HCT116 (cell line): Measurements from ENCODE around the gene EPS15. TPM values are rescaled to one million over a fixed set of nuclear protein-coding genes. Genes with fewer than 3 reads are reported as not detected.

Experiments
- ATAC-seq: fragments of 200-7000 bp; cut with Tn5 transposase; 2 replicates; pipeline ENCODE4 v1.9.1; 2020; ENCODE audit warnings: mild to moderate bottlenecking, moderate library complexity
- Bru-seq: library from RNA; stranded (reverse); fragments of 400-500 nt; gene quantifications from one replicate; lab custom pipeline; 2021; lab: Mats Ljungman, UMichigan
- BruChase-seq, 2 experiments: library from RNA; stranded (reverse); fragments of 400-500 nt; gene quantifications; one replicate each; lab custom pipeline; 2021; lab: Mats Ljungman, UMichigan
- BruUV-seq: library from RNA; stranded (reverse); fragments of 400-500 nt; replicated peaks from 2 replicates; lab custom pipeline; 2021; lab: Mats Ljungman, UMichigan
- CTCF ChIA-PET: fragments of 300-600 bp; sonication (Branson Sonifier 250); formaldehyde crosslinking; loops from one replicate; lab custom pipeline; 2021; ENCODE audit warnings: antibody characterized with exemption; lab: Charles Lee
- POLR2A ChIA-PET: fragments of 300-600, 350-600 bp; sonication (Branson Sonifier 250); formaldehyde crosslinking; loops from one replicate; lab custom pipeline; 2021; ENCODE audit warnings: antibody characterized with exemption; lab: Charles Lee
- RAD21 ChIA-PET, 2 experiments: fragments of 300-600 bp; sonication (Branson Sonifier 250); formaldehyde crosslinking; loops; one replicate each; lab custom pipeline; 2023; ENCODE audit warnings: low total read pairs in 2 of 2; ENCODE audit not compliant: uncharacterized antibody in 2 of 2, unreplicated experiment in 2 of 2, low non-redundant PET in 1 of 2; lab: Charles Lee
- DNase-seq: peaks from one replicate; pipeline ENCODE4 v3.0.0-alpha.2; 2010; ENCODE audit warnings: low read depth, low spot score
- H2AFZ ChIP-seq: fragments of 200-600 bp; shearing (Covaris generic), sonication (generic); 2 replicates; pipeline ENCODE4 v1.6.1; 2017; ENCODE audit warnings: low read depth, mixed run types, mixed read lengths, antibody characterized with exemption, low read length; ENCODE audit not compliant: poor library complexity, severe bottlenecking
- H3K27ac ChIP-seq: 2 replicates; pipeline ENCODE4 v1.5.1; 2012; ENCODE audit warnings: low read depth, low read length
- H3K27me3 ChIP-seq: fragments of 200-600 bp; sonication (generic); 2 replicates; pipeline ENCODE4 v1.6.1; 2016; ENCODE audit warnings: mixed run types, low read length, mixed read lengths; ENCODE audit not compliant: insufficient read depth
- H3K36me3 ChIP-seq, 2 experiments: fragments of 200-500 bp in 1 of 2; fragments of 200-600 bp in 1 of 2; sonication (Bioruptor generic) in 1 of 2; sonication (generic) in 1 of 2; 2 replicates each; pipeline versions ENCODE4 v1.5.1 to v1.6.1; 2014 to 2016; ENCODE audit warnings: low read length in 2 of 2, inconsistent platforms in 1 of 2, mixed read lengths in 1 of 2, mixed run types in 1 of 2; ENCODE audit not compliant: insufficient read depth in 2 of 2, control insufficient read depth in 1 of 2
- H3K4me1 ChIP-seq, 2 experiments: fragments of 200-600 bp in 1 of 2; sonication (generic) in 1 of 2; 2 replicates each; pipeline versions ENCODE4 v1.5.1 to v1.6.1; 2012 to 2017; ENCODE audit warnings: low read length in 2 of 2, inconsistent platforms in 1 of 2, mild to moderate bottlenecking in 1 of 2, mixed read lengths in 1 of 2, mixed run types in 1 of 2, moderate library complexity in 1 of 2; ENCODE audit not compliant: insufficient read depth in 2 of 2, control insufficient read depth in 1 of 2
- H3K4me2 ChIP-seq: fragments of 200-600 bp; sonication (generic); 2 replicates; pipeline ENCODE4 v1.6.1; 2017; ENCODE audit warnings: mixed run types, low read length, mixed read lengths
- H3K4me3 ChIP-seq, 2 experiments: fragments of 200-600 bp in 1 of 2; sonication (generic) in 1 of 2; replicated peaks in 1 of 2; 2 replicates each; pipeline ENCODE4 v1.5.1; 2011 to 2016; ENCODE audit warnings: low read length in 2 of 2, control low read depth in 1 of 2, low read depth in 1 of 2, mild to moderate bottlenecking in 1 of 2, mixed read lengths in 1 of 2, mixed run types in 1 of 2
- H3K79me2 ChIP-seq: fragments of 200-600 bp; sonication (generic); 2 replicates; pipeline ENCODE4 v1.6.1; 2017; ENCODE audit warnings: mild to moderate bottlenecking, mixed run types, low read length, moderate library complexity, mixed read lengths; ENCODE audit not compliant: insufficient read depth
- H3K9ac ChIP-seq: fragments of 200-600 bp; sonication (generic); 2 replicates; pipeline ENCODE4 v1.6.1; 2016; ENCODE audit warnings: low read length, mixed read lengths
- H3K9me2 ChIP-seq: fragments of 200-600 bp; sonication (generic), shearing (Covaris generic); 2 replicates; pipeline ENCODE4 v1.6.1; 2017; ENCODE audit warnings: mixed run types, mild to moderate bottlenecking, moderate library complexity; ENCODE audit not compliant: insufficient read depth
- H3K9me3 ChIP-seq, 2 experiments: fragments of 200-500 bp in 1 of 2; fragments of 200-600 bp in 1 of 2; sonication (Bioruptor generic) in 1 of 2; sonication (generic) in 1 of 2; 2 replicates each; pipeline ENCODE4 v1.6.1; 2014 to 2017; ENCODE audit warnings: low read length in 2 of 2, mixed read lengths in 2 of 2, inconsistent platforms in 1 of 2, low read depth in 1 of 2, mild to moderate bottlenecking in 1 of 2, mixed run types in 1 of 2, moderate library complexity in 1 of 2; ENCODE audit not compliant: control insufficient read depth in 1 of 2, insufficient read depth in 1 of 2
- H4K20me1 ChIP-seq: fragments of 200-600 bp; sonication (generic), shearing (Covaris generic); 2 replicates; pipeline ENCODE4 v1.6.1; 2017; ENCODE audit warnings: mixed run types, mild to moderate bottlenecking, moderate library complexity; ENCODE audit not compliant: insufficient read depth
- EGR1 ChIP-seq: IDR thresholded peaks from 2 replicates; pipeline ENCODE4 v1.6.1; 2012; ENCODE audit warnings: low read depth
- ELF1 ChIP-seq: IDR thresholded peaks from 2 replicates; pipeline ENCODE4 v1.6.1; 2012; ENCODE audit warnings: low read depth, borderline replicate concordance
- EZH2 ChIP-seq: fragments of 200-600 bp; sonication (generic); IDR thresholded peaks from 2 replicates; pipeline ENCODE4 v1.6.1; 2017; ENCODE audit warnings: antibody characterized with exemption, mixed run types
- EZH2phosphoT487 ChIP-seq: fragments of 200-600 bp; IDR thresholded peaks from 2 replicates; pipeline ENCODE4 v1.6.1; 2018; ENCODE audit warnings: antibody characterized with exemption, borderline replicate concordance
- FOSL1 ChIP-seq: IDR thresholded peaks from 2 replicates; pipeline ENCODE4 v1.6.1; 2012; ENCODE audit warnings: low read depth
- POLR2A ChIP-seq: IDR thresholded peaks from 2 replicates; pipeline ENCODE4 v1.7.0; 2011; ENCODE audit warnings: borderline replicate concordance; ENCODE audit not compliant: insufficient read depth, insufficient read length; ENCODE audit errors: extremely low read depth
- POLR2AphosphoS5 ChIP-seq: IDR thresholded peaks from 2 replicates; pipeline ENCODE4 v1.6.1; 2011; ENCODE audit warnings: mild to moderate bottlenecking, low read depth, low read length, moderate library complexity
- RAD21 ChIP-seq: IDR thresholded peaks from 2 replicates; pipeline ENCODE4 v1.6.1; 2012; ENCODE audit warnings: low read depth, mild to moderate bottlenecking
- SIN3A ChIP-seq: IDR thresholded peaks from 2 replicates; pipeline ENCODE4 v1.6.1; 2012; ENCODE audit warnings: low read depth
- TCF7L2 ChIP-seq: IDR thresholded peaks from 2 replicates; pipeline ENCODE4 v1.7.0; 2011; ENCODE audit warnings: borderline replicate concordance, inconsistent platforms; ENCODE audit not compliant: insufficient read depth, insufficient read length; ENCODE audit errors: extremely low read depth
- ZFX ChIP-seq: fragments of 450-650 bp; IDR thresholded peaks from 2 replicates; pipeline ENCODE4 v1.6.1; 2017
- intact Hi-C: fragments of 100-400 bp; cut with micrococcal nuclease; formaldehyde crosslinking; loops from 2 replicates; pipeline ENCODE4 v1.10.0; 2022
- long read RNA-seq: library from polyadenylated mRNA; unstranded; transcript quantifications from one replicate; pipeline ENCODE4 v2.0.0, GENCODE V29; 2021; ENCODE audit not compliant: unreplicated experiment
- polyA plus RNA-seq: library from polyadenylated mRNA; unstranded; fragments of >200 nt; gene quantifications from 2 replicates; pipeline ENCODE4 v1.2.1, GENCODE V29; 2012; ENCODE audit warnings: missing spikeins
- total RNA-seq: library from RNA; stranded (reverse); gene quantifications from one replicate; pipeline ENCODE4 v1.2.1, GENCODE V29; 2021; ENCODE audit not compliant: unreplicated experiment
- TF ChIP-seq, protein P1 (sequence below): IDR thresholded peaks from 2 replicates; pipeline ENCODE4 v1.6.1; 2012; ENCODE audit warnings: low read depth
- TF ChIP-seq, protein P2 (sequence below): IDR thresholded peaks from 2 replicates; pipeline ENCODE4 v1.6.1; 2012
- TF ChIP-seq, protein P3 (sequence below): IDR thresholded peaks from 2 replicates; pipeline ENCODE4 v1.6.1; 2011; ENCODE audit warnings: mild to moderate bottlenecking, low read length, moderate library complexity; ENCODE audit not compliant: insufficient replicate concordance; ENCODE audit errors: extremely low read depth
- TF ChIP-seq, protein P4 (sequence below), 3 experiments: fragments of 200-600 bp in 1 of 3; sonication (generic) in 1 of 3; IDR thresholded peaks in 2 of 3; conservative IDR thresholded peaks in 1 of 3; 2 replicates each; pipeline ENCODE4 v1.5.1; 2012 to 2017; ENCODE audit warnings: low read depth in 2 of 3, low read length in 2 of 3, antibody characterized with exemption in 1 of 3, borderline replicate concordance in 1 of 3, control low read depth in 1 of 3, mild to moderate bottlenecking in 1 of 3, mixed read lengths in 1 of 3, mixed run types in 1 of 3, moderate library complexity in 1 of 3; ENCODE audit not compliant: insufficient read depth in 1 of 3
- TF ChIP-seq, protein P5 (sequence below): IDR thresholded peaks from 2 replicates; pipeline ENCODE4 v1.6.1; 2012

EPS15 gene
- total RNA-seq: 41.2 TPM
- 18.1 and 18.6 TPM in 2 replicates for polyA plus RNA-seq
- Bru-seq, nascent RNA: percentile 86 among the genes with signal in this experiment
- BruChase-seq, experiment 1, labeled RNA remaining after a 6-hour chase: percentile 80 among the genes with signal in this experiment
- percentile 77 among the genes with signal in this experiment for BruChase-seq, experiment 2, labeled RNA remaining after a 2-hour chase
- long read RNA-seq, full-length matches to known transcripts: 10 of 32 reads
- long read RNA-seq, partial matches to known transcripts: 14 of 32 reads
- long read RNA-seq, other reads (novel, unspliced or antisense): 8 of 32 reads

DNA sequence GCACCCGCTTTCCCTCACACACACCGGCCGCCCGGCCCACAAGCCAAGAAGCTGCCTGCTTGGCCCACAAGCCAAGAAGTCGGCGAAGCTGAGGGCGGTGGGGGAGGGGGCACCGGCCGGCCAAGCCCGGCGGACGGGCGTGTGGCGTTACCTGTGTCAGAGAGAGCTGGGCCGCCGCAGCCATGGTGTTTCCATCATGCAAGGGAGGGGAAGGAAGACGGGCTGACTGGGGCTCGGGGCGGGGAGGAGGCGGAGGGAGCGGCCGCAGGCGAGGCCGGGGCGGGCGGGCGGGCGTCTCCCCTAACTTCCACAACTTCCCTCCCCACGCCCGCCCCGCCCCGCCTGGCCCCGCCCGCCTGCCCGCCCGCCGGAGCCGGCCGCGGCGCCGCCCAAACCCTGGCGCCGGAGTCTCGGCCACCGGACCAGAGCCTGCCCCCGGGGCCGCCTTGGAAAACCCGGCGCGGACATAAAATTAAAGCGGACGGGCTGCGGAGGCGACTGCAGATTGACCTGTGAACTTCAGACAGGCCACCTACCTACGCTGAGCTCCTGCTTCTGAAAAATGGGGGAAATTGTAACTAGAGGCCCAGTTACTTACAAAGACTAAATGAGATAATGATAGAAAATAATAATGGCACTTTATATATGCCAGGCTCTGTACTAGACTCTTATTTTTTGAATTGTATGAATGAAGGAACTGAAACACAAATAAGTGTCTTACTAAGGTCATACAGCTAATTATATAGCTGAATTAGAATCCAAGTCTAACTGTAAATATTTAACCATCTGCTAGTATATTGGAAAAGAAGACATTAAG lies at the start of gene EPS15:
Gene EPS15, minus strand, starts transcription at position 219 of the 817 bp plus-strand sequence. Its CDS starts 35 bp downstream, at position 184.
- ChIA-PET RAD21 (no interaction called here), POLR2A (interaction anchor here (1.1 kb wide), 1 partner anchor 187 kb away, joined by 3 read pairs; no protein-coding TSS in a partner anchor), CTCF (no interaction called here)
- H3K9me2 ChIP-seq: no peaks in the 10 kb centered on the region
- peak within 1 kb of the TSS; percentile 86 for H3K27ac ChIP-seq
- H3K4me2 ChIP-seq: peak within 1 kb of the TSS; percentile 99
- ATAC-seq (peak; percentile 88), DNase-seq (peak; percentile 72)
- peak within 1 kb of the TSS; percentile 48 for H2AFZ ChIP-seq
- intact Hi-C loops: no loop called here
- H3K9me3 ChIP-seq: no peaks in the 10 kb centered on the region
- H3K27me3 ChIP-seq: no peaks in the 10 kb centered on the region
- no peaks in the 10 kb centered on the region for H4K20me1 ChIP-seq
- peak within 1 kb of the TSS; percentile 78 to 82 for H3K4me3 ChIP-seq
- H3K9ac ChIP-seq: peak within 1 kb of the TSS; percentile 82
- H3K79me2 ChIP-seq: peaks cover 43% of the 10 kb centered on the region
- BruUV-seq: no TSS peak
- H3K4me1 ChIP-seq: peaks cover 5 to 8% of the 10 kb centered on the region in 2 experiments
- H3K36me3 ChIP-seq: no peaks in the 10 kb centered on the region
- TF ChIP-seq, protein P1, sequence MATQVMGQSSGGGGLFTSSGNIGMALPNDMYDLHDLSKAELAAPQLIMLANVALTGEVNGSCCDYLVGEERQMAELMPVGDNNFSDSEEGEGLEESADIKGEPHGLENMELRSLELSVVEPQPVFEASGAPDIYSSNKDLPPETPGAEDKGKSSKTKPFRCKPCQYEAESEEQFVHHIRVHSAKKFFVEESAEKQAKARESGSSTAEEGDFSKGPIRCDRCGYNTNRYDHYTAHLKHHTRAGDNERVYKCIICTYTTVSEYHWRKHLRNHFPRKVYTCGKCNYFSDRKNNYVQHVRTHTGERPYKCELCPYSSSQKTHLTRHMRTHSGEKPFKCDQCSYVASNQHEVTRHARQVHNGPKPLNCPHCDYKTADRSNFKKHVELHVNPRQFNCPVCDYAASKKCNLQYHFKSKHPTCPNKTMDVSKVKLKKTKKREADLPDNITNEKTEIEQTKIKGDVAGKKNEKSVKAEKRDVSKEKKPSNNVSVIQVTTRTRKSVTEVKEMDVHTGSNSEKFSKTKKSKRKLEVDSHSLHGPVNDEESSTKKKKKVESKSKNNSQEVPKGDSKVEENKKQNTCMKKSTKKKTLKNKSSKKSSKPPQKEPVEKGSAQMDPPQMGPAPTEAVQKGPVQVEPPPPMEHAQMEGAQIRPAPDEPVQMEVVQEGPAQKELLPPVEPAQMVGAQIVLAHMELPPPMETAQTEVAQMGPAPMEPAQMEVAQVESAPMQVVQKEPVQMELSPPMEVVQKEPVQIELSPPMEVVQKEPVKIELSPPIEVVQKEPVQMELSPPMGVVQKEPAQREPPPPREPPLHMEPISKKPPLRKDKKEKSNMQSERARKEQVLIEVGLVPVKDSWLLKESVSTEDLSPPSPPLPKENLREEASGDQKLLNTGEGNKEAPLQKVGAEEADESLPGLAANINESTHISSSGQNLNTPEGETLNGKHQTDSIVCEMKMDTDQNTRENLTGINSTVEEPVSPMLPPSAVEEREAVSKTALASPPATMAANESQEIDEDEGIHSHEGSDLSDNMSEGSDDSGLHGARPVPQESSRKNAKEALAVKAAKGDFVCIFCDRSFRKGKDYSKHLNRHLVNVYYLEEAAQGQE: no peak
- TF ChIP-seq SIN3A (peak; percentile 65), RAD21 (0 out of 2 replicates have a peak, but pooled peaks have one; percentile 6), ELF1 (no peak), POLR2A (no peak), POLR2AphosphoS5 (peak; percentile 83), FOSL1 (no peak; the same call in 1 of the 2 replicates), EZH2 (no peak), EZH2phosphoT487 (no peak), EGR1 (peak; percentile 40; the same call in 1 of the 2 replicates), ZFX (peak; percentile 83), TCF7L2 (no peak)
- TF ChIP-seq, protein P2, sequence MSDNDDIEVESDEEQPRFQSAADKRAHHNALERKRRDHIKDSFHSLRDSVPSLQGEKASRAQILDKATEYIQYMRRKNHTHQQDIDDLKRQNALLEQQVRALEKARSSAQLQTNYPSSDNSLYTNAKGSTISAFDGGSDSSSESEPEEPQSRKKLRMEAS: peak; percentile 44
- TF ChIP-seq, protein P3, sequence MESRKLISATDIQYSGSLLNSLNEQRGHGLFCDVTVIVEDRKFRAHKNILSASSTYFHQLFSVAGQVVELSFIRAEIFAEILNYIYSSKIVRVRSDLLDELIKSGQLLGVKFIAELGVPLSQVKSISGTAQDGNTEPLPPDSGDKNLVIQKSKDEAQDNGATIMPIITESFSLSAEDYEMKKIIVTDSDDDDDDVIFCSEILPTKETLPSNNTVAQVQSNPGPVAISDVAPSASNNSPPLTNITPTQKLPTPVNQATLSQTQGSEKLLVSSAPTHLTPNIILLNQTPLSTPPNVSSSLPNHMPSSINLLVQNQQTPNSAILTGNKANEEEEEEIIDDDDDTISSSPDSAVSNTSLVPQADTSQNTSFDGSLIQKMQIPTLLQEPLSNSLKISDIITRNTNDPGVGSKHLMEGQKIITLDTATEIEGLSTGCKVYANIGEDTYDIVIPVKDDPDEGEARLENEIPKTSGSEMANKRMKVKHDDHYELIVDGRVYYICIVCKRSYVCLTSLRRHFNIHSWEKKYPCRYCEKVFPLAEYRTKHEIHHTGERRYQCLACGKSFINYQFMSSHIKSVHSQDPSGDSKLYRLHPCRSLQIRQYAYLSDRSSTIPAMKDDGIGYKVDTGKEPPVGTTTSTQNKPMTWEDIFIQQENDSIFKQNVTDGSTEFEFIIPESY: no peak
- TF ChIP-seq, protein P4, sequence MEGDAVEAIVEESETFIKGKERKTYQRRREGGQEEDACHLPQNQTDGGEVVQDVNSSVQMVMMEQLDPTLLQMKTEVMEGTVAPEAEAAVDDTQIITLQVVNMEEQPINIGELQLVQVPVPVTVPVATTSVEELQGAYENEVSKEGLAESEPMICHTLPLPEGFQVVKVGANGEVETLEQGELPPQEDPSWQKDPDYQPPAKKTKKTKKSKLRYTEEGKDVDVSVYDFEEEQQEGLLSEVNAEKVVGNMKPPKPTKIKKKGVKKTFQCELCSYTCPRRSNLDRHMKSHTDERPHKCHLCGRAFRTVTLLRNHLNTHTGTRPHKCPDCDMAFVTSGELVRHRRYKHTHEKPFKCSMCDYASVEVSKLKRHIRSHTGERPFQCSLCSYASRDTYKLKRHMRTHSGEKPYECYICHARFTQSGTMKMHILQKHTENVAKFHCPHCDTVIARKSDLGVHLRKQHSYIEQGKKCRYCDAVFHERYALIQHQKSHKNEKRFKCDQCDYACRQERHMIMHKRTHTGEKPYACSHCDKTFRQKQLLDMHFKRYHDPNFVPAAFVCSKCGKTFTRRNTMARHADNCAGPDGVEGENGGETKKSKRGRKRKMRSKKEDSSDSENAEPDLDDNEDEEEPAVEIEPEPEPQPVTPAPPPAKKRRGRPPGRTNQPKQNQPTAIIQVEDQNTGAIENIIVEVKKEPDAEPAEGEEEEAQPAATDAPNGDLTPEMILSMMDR (IDR thresholded peaks at IDR 0.05 in 2 of 3, conservative IDR thresholded peaks at IDR 0.05 in 1 of 3; ENCODE audit: borderline replicate concordance in 1 of 3, insufficient read depth in 1 of 3, low read depth in 2 of 3, low read length in 2 of 3): no peak
- TF ChIP-seq, protein P5, sequence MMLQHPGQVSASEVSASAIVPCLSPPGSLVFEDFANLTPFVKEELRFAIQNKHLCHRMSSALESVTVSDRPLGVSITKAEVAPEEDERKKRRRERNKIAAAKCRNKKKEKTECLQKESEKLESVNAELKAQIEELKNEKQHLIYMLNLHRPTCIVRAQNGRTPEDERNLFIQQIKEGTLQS: no peak
